GM12865 (cell line): Measurements from ENCODE around the gene CRY1.
"Not testable (repeated sequence)": the region's sequence is repeated elsewhere in the genome, so short reads cannot be mapped to it uniquely, and the experiment has no call there.

Experiments used
- DNase-seq: peaks from one replicate; pipeline ENCODE4 v3.0.0; 2010; ENCODE audit warnings: low read depth
- H3K4me3 ChIP-seq: 2 replicates; pipeline ENCODE4 v1.5.1; 2011; ENCODE audit warnings: mild to moderate bottlenecking, low read depth, low read length, control low read depth
- TF ChIP-seq, protein P1 (sequence below): IDR thresholded peaks from 2 replicates; pipeline ENCODE4 v1.5.1; 2011; ENCODE audit warnings: low read length, control low read depth, low read depth, inconsistent platforms; ENCODE audit not compliant: insufficient read depth; ENCODE audit errors: missing control alignments

CRY1 gene

DNA sequence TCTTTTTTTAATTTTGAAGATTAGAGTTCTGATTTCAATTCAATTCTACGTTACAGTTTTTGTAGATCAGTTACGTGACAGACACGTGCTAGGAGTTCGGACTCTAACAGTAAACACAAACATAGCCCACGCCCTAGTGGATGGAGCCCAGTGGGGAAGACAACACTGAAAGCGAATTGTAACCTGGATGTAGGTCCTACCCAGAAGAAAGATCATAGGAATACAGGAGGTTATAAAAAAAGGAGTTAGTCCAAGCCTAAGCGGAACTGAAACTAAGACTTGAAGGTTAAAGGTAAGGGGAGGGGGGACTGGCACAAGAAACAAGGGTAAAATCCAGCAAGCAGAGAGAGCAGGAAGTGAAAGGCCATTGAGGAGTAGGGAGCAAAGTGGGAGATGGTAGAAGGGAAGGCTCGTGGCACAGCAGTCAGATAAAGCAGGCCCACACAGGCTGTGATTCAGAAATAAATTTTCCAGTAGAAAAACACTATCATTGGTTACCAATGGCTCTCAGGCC, 15.7 kb upstream of the CRY1 start:
- TF ChIP-seq, protein P1, sequence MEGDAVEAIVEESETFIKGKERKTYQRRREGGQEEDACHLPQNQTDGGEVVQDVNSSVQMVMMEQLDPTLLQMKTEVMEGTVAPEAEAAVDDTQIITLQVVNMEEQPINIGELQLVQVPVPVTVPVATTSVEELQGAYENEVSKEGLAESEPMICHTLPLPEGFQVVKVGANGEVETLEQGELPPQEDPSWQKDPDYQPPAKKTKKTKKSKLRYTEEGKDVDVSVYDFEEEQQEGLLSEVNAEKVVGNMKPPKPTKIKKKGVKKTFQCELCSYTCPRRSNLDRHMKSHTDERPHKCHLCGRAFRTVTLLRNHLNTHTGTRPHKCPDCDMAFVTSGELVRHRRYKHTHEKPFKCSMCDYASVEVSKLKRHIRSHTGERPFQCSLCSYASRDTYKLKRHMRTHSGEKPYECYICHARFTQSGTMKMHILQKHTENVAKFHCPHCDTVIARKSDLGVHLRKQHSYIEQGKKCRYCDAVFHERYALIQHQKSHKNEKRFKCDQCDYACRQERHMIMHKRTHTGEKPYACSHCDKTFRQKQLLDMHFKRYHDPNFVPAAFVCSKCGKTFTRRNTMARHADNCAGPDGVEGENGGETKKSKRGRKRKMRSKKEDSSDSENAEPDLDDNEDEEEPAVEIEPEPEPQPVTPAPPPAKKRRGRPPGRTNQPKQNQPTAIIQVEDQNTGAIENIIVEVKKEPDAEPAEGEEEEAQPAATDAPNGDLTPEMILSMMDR: no peak
- no peak for DNase-seq
- H3K4me3 ChIP-seq: no peak overlapping the region

GRCh38 chr12:107108366-107108765, 15.0 kb upstream of the CRY1 start:
- not testable (repeated sequence) for DNase-seq, H3K4me3 ChIP-seq

DNA sequence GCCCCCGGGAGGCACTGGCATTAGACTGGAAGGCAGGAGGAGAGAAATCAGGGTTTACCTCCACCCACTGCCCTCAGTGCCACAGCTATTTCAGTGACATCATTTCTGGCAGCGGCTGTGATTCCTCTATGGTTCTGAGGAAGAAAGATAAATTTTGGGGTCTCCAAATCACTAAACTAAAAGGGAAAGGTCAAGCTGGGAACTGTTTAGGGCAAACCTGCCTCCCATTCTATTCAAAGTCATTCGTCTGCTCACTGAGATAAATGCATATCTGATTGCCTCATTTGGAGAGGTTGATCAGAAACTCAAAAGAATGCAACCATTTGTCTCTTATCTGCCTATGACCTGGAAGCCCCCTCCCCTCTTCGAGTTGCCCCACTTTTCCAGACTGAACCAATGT, 14.0 kb upstream of the CRY1 start:
- H3K4me3 ChIP-seq: no peak overlapping the region
- TF ChIP-seq, protein P1: no peak
- DNase-seq: no peak

DNA sequence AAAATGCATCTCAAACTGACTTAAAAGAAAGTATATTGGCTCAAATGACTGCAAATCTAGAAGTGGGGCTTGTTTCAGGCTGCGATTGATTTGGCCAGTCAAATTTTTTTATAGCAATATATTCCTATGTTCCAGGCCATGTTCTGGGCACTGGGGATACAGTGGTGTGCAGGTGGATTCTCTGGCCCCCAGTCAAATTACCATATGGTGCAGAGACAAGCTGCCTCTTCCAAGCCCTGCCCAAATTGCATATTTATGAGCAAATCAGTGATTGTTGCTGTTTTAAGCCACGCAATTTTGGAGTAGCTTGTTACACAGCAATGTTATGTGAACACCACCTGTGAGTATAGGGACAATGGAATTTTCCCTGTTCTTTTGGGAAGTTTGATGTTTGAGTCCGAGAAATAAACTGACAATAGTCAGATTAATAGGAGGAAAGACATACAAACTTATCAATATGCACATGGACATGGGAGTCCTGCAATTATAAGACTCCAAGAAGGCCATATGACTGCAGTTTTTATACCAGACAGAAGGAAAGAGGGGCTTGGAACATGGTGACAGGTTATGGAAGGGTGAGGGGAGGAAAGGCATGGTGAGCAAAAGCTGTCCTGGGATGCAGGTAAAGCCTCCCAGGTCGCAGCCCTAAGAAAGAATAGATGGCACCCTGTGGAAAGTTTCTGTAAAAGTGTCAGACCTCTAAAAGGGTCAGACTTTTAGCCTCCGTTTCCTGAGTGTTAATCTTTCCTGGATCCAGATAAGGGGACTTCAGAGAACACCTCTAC, 13.1 kb upstream of the CRY1 start:
- TF ChIP-seq, protein P1: no peak
- DNase-seq: no peak

DNA sequence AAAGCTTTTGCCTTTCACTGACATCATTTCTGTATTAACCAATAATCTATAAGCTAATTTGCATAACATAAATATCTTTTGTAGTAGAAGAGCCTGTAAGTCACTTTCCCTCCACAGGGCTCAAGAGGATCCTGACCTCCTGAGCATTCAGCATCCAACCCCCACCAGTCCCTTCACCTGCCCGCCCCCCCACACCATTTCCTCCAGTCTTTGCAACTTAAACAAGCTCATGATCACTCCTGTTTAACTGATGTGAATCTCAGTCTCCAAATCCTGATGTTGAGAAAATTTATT, 12.0 kb upstream of the CRY1 start:
- TF ChIP-seq, protein P1: no peak
- H3K4me3 ChIP-seq: no peak overlapping the region
- DNase-seq: no peak

More for the DNA sequence above, 13.1 kb upstream of the CRY1 start:
- no peak overlapping the region for H3K4me3 ChIP-seq

DNA sequence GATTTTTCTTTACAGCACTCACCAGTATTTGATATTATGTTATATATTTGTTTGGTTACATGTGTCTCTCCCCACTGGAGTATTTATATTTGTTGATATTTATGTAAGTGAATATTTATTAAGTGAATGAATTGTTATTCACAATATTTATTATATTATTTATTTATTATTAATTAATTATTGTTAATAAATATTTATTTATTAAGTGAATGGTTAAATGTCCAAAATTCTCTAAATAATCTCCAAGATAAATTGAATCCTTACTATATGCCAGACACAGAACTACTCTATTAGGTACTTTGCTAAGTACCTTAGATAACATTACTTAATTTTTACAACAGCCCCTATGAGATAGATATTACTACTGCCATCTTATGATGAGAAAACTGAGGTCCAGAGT, 10.2 kb upstream of the CRY1 start:
- DNase-seq: no peak
- H3K4me3 ChIP-seq: no peak overlapping the region
- TF ChIP-seq, protein P1: no peak

- TF ChIP-seq, protein P1: no peak
- DNase-seq: no peak
- no peak overlapping the region for H3K4me3 ChIP-seq
These were observed 9.7 kb upstream of the CRY1 start for GRCh38 chr12:107103097-107103496.

- no peak for DNase-seq
- no peak overlapping the region for H3K4me3 ChIP-seq
- TF ChIP-seq, protein P1: no peak
These were observed 8.9 kb upstream of the CRY1 start for GRCh38 chr12:107102294-107102693.
